Measurements from ENCODE around the gene CLC.
"Not testable (repeated sequence)": the region's sequence is repeated elsewhere in the genome, so short reads cannot be mapped to it uniquely, and the experiment has no call there.

CLC gene

DNA sequence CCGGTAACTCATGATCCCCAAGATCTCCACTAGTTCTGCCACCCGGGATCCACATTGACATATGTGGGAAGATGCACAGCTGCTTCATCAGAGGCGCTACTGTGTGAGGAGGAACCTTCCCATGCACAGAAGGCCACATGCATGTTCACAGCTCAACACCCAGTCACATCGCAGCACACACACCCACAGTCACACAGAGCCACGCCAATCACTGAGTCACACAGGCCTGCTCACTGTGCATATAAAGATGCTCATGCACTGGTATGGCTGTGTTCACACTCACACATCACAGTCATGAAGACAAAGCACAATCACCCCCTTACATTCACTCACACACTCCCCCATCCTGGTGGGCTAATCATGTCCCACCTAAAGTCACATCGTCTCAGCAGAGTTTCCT, 9.8 kb downstream of the CLC start:
- DNase-seq (ENCODE audit: low read depth) = no peak

DNA sequence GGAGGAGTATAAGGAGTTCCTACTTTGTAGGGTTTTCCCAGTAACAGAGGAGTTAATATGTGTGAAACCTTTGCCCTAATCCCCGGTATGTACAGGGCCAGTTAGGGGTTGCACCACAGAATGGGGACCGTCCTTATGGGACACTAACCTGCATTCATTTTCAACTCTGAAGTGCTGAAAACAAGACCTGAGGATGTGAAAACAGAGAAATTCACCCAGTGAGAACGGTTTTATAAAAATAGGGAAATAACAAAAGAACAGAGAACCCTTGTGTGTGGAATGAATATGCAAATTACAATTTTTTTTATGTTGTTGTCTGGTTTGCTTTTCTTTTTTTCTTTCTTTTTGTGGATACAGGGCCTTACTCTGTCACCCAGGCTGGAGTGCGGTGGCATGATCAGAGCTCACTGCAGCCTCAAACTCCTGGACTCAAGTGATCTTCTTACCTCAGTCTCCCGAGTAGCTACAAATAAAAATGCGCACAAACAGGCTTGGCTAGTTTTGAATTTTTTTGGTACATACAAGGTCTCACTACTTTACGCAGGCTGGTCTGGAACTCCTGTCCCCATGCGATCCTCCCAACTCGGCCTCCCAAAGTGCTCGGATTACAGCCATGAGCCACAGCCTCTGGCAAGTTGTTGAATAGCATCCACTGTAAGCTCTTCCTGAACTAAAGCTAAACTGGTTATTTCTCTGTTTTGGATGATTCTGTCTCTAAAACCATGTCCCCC, 10.6 kb downstream of the CLC start:
- DNase-seq (ENCODE audit: low read depth) = no peak

DNA sequence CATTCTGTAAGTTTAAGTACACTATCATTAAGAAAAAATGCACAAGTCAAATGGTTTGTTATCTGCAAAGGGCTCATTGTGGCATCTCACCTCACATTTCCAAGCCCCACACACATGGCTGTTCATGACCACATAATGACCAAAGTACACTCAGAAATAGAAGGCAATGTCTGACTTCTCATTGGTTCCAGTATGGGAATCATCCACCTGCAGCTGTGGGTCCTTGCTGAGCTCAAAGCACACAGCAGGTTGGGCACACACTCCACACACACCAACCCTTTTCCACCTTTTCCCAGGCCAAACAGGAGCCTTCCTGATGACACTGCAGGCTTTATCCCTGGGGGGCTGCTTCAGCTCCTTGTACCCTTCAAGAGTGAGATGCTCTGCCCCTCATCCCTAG, 11.8 kb downstream of the CLC start:
- DNase-seq (ENCODE audit: low read depth) = no peak

GRCh38 chr19:39720144-39720543, 17.7 kb downstream of the CLC start:
- DNase-seq (ENCODE audit: low read depth) = not testable (repeated sequence)

DNA sequence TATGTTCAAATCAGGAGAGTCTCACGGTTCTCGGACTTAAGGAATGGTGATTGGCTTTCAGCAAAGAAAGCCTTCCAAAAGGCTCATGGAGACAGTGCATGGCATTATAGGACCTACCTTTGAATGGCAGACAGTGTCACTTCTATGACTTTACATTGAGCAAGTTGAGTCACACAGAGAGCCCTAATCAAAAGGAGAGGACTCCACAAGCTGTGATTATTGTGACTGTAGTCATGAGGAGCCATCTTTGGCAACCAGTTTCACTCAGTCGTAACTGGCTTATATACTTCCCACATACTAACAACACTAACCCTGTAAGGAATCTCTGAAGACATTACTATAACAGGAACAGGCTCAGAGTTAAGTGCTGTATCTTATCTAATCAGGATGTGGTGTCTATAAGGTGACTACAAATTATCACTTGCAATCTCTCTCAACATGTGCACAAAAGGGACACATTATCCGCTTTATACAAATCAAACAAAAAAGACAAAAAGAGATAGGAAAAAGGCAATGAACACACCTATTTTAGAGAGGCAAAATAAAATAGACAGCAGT, 27.4 kb downstream of the CLC start:
- no peak for DNase-seq (ENCODE audit: low read depth)

DNA sequence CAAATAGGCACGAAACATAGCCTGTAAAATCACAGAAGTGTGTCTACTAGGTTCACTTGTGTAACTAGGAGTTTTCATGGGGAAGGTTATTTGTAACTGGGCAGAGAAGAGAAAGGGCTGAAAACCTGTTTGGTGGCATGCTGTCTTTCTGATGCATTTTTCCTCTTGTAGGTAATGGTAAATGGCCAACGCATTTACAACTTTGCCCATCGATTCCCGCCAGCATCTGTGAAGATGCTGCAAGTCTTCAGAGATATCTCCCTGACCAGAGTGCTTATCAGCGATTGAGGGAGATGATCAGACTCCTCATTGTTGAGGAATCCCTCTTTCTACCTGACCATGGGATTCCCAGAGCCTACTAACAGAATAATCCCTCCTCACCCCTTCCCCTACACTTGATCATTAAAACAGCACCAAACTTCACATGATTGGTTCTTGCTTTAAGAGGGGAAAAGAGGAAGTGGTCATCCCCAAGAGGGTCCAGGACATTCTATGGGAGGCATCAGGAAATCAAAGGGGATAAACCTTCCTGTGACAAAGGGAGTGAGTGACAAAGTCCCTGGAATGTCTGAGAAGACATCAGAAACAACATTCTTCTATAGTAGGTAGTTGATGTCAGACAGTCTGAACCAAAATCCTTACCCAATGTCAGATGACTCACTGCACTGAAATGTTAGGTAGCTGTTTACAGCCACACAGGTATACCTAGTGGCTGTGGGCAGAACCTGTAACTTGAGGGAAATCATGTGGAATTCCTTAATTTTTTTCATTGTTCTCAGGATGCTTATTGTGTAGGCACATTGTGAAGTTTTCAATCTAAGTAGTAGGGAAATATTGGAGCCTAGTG, 28.6 kb downstream of the CLC start:
- DNase-seq (ENCODE audit: low read depth) = no peak

DNA sequence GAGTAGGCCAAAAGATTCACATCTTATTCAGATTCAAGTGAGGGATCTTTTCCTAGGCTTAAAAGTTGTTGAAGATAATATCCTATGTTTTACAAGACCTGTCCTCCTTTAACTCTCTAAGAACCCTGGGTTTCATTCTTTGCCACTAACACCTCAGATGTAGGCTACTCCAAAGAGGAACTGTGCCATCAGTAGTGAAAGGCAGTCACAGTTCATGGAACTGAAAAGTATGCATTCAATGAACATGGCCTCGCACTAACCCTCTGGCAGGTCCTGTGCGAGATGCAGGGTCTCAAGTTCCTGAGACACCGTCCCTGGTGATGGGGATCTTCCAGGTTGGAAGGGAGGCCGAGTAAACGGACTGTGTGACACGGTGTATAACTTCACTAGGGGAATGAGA, 29.2 kb downstream of the CLC start:
- DNase-seq (ENCODE audit: low read depth) = no peak

- no peak for DNase-seq (ENCODE audit: low read depth)
Measured at GRCh38 chr19:39705578-39706188, 32.1 kb downstream of the CLC start.

- DNase-seq (ENCODE audit: low read depth) = no peak
Measured at GRCh38 chr19:39704181-39705044, 33.4 kb downstream of the CLC start, which contains the start of gene LGALS14. Gene LGALS14 (plus strand): TSS chr19:39704481. CDS start chr19:39704529, 48 bp downstream.

DNA sequence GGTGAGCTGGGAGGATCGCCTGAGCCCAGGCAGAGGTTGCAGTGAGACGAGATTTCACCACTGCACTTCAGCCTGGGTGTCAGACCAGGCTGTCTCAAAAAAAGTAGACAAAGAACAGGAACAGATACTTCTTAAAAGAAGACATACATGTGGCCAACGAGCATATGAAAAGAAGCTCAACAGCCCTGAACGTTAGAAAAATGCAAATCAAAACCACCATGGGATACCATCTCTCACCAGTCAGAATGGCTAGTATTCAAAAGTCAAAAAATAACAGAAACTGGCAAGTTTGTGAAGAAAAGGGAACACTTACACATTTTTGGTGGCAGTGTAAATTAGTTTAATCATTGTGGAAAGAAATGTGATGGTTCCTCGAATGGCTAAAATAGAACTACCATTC, 36.5 kb downstream of the CLC start:
- no peak for DNase-seq (ENCODE audit: low read depth)

DNA sequence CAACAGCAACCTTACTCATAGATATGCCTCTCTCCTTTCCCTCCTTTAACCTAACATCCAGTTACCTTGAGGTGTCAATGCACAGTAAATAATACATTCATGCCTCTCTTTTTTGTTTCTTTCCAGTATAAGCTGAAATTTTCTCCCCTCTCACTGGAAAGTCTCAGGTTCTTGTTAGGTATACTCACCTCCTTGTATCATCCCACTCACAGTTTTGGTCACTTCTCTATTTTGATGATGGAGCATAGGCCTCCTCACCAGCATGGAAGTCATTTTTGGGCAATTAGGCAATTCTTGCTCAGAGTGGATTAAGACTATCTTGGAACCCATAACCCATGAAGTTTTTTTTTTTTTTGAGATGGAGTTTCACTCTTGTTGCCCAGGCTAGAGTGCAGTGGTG, 39.3 kb downstream of the CLC start:
- no peak for DNase-seq (ENCODE audit: low read depth)

DNA sequence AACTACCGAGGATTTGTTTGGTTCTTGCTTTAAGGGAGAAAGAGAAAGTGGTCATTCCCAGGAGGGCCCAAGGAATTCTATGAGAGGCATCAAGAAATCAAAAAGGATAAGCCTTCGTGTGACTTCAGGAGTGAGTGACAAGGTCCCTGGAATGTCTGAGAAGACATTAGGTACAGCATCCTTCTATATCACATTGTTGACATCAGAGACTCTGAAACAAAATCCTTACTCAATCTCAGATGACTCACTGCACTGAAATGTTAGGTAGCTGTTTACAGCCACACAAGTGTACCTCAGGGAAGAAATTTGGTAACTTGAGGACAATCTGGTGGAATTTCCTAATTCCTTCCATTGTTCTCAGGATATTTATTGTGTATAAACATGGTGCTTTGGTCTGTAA, 41.4 kb downstream of the CLC start:
- DNase-seq (ENCODE audit: low read depth) = no peak

DNA sequence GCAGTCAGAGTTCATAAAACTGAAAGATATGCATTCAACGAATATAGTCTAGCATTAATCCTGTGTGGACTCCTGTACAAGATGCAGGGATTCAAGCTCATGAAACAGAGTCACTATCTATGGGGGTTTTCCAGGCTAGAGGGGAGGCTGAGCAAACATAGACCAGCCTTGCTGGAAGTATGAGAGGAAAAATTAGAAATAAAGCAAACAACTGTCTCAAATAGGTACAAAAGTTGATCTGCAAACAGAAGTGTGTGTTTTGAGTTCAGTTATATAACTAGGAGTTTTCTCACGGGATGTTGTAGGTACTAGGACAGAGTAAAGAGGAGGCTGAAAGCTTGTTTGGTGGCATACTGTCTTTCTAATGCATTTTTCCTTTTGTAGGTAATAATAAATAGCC, 42.1 kb downstream of the CLC start:
- no peak for DNase-seq (ENCODE audit: low read depth)

GRCh38 chr19:39692822-39693221, 45.0 kb downstream of the CLC start:
- no peak for DNase-seq (ENCODE audit: low read depth)

DNA sequence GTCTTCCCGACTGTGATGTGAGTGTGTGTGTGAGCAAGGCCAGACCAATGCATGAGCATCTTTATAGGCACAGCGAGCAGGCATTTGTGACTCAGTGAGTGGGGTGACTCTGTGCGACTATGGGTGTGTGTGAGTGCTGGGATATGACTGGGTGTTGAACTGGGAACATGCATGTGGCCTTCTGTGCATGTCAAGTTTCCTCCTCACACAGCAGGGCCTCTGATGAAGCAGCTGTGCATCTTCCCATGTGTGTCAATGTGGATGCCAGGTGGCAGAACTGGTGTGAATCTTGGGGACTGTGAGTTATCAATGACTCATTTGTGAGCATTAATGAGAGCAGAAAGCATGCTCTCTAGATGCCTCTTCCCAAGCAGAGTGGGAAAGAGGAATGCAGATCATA, 45.7 kb downstream of the CLC start:
- DNase-seq (ENCODE audit: low read depth) = no peak

GRCh38 chr19:39688637-39689036, 49.2 kb downstream of the CLC start:
- not testable (repeated sequence) for DNase-seq (ENCODE audit: low read depth)

DNA sequence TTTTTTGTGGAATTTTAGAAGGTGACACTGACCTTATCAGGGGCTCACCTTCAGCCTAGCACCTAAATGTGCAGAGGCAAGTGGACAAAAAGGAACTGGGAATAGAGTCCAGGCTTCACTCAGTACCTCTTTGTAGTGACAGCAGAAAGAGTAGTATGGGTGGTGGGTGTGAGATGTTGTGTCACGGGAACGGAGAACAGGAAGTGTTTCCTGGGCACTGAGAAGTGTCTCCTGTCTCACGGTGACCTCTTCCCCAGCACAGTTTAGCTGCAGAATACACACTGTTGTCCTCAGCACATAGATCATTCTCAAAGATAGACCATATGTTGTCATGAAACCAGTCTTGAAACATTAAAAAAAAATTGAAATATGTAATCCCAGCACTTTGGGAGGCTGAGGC, 51.1 kb downstream of the CLC start:
- no peak for DNase-seq (ENCODE audit: low read depth)

DNA sequence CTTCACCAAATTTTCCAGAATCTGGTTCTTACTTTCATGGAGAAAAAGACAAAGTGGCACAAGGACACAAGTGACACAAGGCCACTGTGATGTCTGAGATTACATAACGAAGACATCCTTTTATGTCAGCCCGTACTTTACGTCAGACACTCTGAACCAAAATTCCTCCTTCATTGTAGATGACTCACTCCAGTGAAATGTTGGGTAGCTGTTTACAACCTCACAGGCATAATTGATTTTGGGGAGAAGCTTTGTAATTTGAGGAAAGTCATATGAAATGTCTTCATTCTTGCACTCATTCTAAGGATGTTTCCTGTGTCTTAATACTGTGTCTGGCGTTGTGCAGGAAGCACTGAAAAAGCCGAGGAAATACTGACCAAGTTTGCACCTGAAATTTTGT, 53.6 kb downstream of the CLC start:
- no peak for DNase-seq (ENCODE audit: low read depth)

- no peak for DNase-seq (ENCODE audit: low read depth)
Measured at GRCh38 chr19:39681416-39681815, 56.4 kb downstream of the CLC start.
